Measurements from ENCODE around the gene USHBP1.
"Not testable (repeated sequence)": the region's sequence is repeated elsewhere in the genome, so short reads cannot be mapped to it uniquely, and the experiment has no call there.

USHBP1 gene

DNA sequence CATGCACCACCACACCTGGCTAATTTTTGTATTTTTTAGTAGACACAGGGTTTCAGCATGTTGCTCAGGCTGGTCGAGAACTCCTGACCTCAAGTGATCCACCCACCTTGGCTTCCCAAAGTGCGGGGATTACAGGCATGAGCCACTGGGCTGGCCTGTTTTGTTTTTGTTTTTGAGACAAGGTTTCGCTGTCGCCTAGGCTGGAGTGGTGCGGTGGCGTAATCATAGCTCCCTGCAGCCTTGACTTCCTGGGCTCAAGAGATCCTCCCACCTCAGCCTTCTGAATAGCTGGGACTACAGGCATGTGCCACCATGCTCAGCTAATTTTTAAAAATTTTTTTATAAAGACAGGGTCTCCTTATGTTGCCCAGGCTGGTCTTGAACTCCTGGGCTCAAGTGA is 31.0 kb upstream of the USHBP1 start:
- not testable (repeated sequence) for DNase-seq

DNA sequence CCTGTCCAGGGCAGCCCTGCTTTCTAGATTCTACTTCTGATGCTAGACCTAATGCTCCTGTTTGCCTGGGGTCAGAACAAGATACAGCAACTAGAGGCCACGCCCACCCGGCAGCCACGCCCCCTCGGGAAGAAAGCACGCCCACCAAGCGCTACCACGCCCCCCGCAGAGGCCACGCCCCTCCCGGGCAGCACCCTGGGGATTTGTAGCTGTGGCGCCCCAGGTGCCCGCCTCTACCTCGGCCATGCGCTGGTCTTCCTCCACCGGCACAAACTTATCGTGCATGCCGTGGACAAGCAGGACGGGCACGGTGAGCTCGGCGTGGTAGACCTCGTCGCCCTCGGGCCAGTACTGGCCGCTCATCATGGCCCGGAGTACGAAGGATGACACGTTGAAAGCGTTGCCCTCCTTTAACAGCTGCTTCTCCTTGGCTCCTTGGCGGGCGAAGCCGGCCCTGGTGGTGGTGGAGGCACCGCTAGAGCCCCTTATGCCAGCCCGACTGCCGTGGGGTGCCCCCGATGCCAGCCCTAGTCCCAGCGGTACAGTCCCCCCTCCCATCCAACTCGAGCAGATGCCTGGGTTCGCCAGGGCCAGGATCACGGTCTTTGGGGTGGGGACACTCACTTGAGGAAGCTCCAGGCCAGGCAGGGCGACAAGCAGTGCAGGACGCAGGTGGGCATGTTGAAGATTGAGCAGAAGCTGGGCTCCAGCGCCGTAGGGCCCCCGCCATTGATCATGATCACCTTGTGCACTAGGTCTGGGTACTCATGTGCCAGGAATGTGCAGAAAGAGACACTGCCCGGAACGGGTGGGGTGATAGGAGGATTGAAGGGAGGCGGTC is 29.7 kb upstream of the USHBP1 start:
- peak; percentile 21 to 31 for DNase-seq

GRCh38 chr19:17293605-17294004 is 29.1 kb upstream of the USHBP1 start:
- DNase-seq: no peak

GRCh38 chr19:17292301-17293074 is 27.9 kb upstream of the USHBP1 start:
- DNase-seq: peak; percentile 64 to 67

DNA sequence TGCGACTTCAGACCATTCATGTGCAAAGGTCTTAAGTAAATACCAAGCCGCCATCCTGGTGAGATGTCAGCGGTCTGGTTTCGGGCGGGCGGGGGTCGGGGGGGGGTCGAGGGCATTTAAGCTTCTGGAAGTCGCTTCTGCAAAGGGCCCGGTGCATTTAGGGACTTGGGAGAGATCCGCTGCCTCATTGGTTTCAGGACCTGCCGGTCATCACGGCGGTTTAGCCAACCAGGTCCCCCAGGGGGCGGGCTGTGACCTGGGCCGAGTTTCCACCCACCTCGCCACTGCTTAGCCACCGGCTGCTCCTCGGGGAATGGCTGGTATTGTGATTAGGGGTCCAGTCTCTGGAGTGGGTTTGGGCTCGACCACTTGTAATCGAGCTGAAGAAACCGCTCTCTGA is 24.9 kb upstream of the USHBP1 start:
- DNase-seq: no peak

GRCh38 chr19:17286752-17287151 is 22.2 kb upstream of the USHBP1 start:
- no peak for DNase-seq

GRCh38 chr19:17286263-17286662 is 21.7 kb upstream of the USHBP1 start:
- DNase-seq: no peak

- no peak for DNase-seq
Measured at GRCh38 chr19:17285415-17286135, 21.0 kb upstream of the USHBP1 start.

DNA sequence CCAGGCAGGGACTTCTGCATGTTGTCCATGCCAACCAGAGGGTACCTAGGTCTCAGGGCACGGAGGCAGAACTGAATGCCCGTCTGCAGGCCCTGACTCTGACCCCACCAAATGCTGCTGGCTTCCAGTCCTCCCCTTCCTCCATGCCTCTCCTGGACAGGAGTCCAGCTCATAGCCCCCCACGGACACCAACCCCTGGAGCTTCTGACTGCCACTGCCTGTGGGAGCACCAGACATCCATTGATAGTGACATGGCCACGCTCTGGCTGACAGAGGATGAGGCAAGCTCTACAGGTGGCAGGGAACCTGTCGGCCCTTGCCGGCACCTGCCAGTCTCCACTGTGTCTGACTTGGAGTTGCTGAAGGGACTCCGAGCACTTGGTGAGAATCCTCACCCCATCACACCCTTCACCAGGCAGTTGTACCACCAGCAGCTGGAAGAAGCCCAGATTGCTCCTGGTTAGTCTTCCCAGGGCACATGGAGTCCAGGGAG is 19.0 kb upstream of the USHBP1 start:
- no peak for DNase-seq

- DNase-seq: peak; percentile 71 to 72
Measured at GRCh38 chr19:17282488-17283125, 18.1 kb upstream of the USHBP1 start.

DNA sequence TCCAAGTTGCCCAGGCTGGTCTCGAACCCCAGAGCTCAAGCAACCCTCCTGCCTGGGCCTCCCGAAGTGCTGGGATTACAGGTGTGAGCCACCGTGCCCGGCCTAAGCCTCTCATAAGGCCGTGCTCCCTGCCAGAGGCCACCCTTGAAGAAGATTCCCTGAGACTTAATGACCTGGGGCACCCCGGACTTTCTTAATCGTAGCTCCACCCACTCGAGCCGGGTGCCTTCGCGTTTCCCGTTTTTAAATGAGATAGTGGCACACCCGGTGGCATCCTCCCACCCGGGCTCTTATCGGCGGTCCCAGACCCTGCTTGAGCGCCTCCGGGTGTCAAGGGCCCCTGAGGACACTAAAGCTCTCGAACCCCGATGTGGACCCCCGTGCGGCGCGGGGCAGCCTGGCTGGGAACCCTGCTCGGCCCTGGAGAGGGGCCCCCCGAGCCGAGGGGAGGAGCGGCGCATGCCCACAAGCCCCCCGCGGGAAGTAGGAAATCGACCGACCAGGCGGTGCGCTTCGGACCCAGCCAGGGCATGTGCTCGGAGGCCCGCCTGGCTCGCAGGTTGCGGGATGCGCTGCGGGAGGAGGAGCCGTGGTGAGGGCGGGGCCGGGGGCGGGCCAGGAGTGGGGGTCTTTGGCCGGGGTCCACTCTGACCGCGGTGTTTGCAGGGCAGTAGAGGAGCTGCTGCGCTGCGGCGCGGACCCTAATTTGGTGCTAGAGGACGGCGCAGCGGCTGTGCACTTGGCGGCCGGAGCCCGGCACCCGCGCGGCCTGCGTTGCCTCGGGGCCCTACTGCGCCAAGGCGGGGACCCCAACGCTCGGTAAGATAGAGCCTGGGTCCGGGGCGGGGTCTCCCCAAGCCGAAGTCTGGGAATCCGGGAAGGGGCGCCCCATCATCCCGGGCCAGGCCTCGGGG is 17.1 kb upstream of the USHBP1 start, which contains the start of gene ANKLE1:
TSS of gene ANKLE1 (plus strand) at position 511 of the 914 bp plus-strand sequence. CDS start at position 531, 20 bp downstream.
- DNase-seq: peak in 1 of 2 experiments; percentile 26

GRCh38 chr19:17279436-17279835 is 14.9 kb upstream of the USHBP1 start:
- no peak for DNase-seq

DNA sequence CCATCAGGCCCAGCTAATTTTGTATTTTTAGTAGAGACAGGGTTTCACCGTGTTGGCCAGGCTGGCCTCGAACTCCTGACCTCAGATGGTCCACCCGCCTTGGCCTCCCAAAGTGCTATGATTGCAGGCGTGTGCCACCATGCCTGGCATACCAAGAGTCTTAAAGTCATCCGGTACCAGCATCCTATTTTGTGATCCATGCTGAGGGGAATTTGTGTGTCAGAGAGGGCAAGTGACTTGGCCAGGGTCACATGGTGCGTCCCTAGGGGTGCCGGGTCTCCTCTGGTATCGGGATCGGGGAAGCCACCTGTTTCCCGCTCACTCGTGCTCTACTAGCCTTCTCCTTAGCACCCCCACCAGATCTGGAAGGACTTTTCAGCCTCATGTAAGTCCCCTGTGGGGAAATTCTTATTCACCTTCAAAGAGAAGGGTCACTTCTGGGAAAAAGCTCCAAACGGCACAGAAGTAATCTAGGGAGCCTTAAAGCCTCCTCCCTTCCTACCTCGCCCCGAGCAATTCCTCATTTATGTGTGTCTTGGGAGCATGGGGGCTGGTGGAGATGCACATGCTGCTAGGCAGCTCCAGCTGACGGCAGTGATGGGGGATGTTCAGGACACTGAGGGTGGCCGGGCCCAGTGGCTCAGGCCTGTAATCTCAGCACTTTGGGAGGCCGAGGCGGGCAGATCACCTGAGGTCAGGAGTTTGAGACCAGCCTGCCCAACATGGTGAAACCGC is 11.1 kb upstream of the USHBP1 start:
- DNase-seq: no peak

- not testable (repeated sequence) for DNase-seq
Measured at GRCh38 chr19:17274892-17275291, 10.3 kb upstream of the USHBP1 start.

- no peak for DNase-seq
Measured at GRCh38 chr19:17268754-17269153, 4.2 kb upstream of the USHBP1 start.

DNA sequence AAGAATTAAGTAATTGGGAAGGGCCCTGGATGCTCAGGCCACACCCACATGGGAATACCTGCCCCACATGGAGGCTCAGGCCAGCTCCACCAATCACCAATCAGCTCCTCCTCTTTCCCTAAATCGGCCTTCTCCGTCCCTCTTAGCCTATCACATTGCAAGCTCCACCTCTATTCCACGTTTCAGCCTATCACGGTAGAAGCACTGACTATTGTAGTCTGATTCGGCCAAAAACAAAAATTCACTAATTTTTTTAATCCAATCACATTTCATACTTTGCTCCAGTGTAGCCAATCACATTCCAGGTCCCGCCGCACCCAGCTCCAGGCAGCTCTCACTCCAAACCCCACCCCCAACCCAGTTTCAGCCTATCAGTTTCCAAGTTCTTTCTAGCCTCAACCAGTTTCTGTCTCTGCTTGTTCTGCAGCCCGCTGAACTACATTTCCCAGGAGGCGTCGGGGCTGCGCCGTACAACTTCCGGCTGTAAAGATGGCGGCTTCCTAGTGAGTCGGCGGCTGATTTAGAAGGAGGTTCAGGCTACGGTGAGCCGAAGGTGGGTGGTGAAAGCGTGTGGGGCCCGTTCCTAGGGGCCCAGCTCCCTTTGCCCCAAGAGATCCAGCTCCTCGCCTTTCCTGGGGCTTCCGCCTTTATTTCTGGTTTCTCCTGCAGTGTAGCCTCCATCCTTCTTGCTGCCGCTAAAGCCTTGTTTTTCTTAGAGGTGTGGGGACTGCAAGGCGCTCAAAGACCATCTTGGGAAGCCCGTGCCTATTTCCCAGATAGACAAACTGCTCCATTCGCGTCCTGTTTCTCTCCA is 2.6 kb upstream of the USHBP1 start, which contains the start of gene BABAM1:
TSS of gene BABAM1 (plus strand) at position 469 of the 814 bp plus-strand sequence. CDS start 1,364 bp downstream, outside the sequence.
- DNase-seq: peak; percentile 92 to 94

- no peak for DNase-seq
Measured at GRCh38 chr19:17266589-17266974, 2.0 kb upstream of the USHBP1 start.

DNA sequence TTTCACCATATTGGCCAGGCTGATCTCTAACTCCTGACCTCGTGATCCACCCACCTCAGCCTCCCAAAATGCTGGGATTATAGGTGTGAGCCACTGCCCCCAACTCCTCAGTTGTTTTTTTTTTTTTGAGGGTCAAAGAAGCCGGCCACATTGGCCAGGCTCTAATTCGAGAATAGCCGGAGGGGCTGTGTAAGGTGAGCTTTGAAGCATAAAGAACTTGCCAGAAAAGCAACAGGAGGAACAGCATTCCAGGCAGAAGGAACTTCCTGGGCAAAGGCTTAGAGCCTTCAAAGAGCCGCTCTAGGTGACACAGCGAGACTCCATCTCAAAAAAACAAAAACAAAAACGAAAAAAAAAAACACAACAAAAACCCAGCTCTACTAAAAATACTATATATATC is 1.5 kb upstream of the USHBP1 start:
- no peak for DNase-seq

All from activated CD4-positive, alpha-beta T cell treated with anti-CD3 and anti-CD28 coated beads, Interleukin-2, amount 50 U/mL, for 4 hours (primary cell).